ENCODE measurements around the gene SUFU.

DNA sequence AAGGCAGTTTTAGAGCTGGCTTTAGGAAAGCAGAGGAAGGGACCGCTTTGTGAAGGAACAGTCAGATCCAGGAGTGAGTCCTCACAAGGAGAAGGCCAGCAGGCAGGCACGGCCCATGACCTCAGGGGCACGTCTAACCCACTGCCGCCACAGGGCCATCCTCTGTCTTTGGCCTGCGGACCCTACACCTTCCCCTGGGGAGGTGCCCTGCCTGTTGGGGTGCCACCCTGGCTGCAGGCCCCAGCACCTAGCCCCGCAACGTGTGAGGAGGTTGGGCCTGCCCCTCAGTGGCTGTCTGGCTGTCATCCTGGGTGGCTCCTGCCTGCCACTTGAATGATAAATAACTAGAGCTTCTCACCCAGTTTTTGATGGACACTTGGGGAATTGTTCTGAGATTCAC is 109.5 kb downstream of the SUFU start:
- TF ChIP-seq, protein P1, sequence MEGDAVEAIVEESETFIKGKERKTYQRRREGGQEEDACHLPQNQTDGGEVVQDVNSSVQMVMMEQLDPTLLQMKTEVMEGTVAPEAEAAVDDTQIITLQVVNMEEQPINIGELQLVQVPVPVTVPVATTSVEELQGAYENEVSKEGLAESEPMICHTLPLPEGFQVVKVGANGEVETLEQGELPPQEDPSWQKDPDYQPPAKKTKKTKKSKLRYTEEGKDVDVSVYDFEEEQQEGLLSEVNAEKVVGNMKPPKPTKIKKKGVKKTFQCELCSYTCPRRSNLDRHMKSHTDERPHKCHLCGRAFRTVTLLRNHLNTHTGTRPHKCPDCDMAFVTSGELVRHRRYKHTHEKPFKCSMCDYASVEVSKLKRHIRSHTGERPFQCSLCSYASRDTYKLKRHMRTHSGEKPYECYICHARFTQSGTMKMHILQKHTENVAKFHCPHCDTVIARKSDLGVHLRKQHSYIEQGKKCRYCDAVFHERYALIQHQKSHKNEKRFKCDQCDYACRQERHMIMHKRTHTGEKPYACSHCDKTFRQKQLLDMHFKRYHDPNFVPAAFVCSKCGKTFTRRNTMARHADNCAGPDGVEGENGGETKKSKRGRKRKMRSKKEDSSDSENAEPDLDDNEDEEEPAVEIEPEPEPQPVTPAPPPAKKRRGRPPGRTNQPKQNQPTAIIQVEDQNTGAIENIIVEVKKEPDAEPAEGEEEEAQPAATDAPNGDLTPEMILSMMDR (IDR thresholded peaks at IDR 0.05): no peak
- no peak for TF ChIP-seq POLR2A (IDR thresholded peaks at IDR 0.05)

All from esophagus squamous epithelium (tissue), 4 donors.